ENCODE results near the gene PHACTR3.

The PHACTR3 gene

DNA sequence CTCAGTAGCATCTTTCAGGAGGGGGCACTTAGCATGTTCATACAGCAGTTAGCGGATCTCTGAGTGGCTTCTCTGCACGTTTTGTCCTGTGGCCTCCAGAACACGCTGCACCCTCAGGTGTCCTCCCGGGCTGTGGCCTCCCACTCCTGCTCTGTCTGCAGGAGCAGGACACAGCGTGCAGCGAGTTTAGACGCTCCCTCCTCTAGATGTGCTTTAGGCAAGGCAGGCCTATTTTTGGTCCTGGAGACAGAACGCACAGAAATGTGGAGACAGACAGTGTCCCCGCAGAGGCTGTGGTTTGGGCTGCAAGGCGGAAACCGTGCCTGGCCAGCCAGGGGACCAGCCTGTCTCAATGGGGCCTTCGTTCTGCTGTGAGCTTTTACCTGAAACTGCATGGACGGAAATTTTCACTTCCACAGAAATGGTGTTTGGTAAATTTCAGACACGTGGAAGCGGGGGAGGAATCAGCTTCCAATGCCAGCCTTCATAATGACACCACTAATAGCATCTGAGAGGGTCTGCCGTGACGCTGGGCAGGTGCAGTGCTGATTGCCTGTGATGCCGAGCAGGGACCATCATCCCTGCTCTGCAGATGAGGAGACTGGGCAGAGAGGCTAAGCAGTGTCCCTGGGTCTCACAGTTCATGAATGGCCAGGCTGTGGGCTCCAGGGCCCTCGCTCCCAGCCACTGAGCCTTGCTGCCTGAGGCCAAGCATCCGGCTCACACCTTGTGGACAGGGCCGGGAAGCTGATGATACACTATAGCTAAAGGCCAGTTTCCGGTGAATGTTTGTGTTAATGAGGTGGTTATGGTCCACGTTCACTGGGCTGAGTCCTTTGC, 208.2 kb downstream of the PHACTR3 start:
- DNase-seq (ENCODE audit: low read depth, low spot score), result no peak
- TF ChIP-seq, protein P1, sequence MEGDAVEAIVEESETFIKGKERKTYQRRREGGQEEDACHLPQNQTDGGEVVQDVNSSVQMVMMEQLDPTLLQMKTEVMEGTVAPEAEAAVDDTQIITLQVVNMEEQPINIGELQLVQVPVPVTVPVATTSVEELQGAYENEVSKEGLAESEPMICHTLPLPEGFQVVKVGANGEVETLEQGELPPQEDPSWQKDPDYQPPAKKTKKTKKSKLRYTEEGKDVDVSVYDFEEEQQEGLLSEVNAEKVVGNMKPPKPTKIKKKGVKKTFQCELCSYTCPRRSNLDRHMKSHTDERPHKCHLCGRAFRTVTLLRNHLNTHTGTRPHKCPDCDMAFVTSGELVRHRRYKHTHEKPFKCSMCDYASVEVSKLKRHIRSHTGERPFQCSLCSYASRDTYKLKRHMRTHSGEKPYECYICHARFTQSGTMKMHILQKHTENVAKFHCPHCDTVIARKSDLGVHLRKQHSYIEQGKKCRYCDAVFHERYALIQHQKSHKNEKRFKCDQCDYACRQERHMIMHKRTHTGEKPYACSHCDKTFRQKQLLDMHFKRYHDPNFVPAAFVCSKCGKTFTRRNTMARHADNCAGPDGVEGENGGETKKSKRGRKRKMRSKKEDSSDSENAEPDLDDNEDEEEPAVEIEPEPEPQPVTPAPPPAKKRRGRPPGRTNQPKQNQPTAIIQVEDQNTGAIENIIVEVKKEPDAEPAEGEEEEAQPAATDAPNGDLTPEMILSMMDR (IDR thresholded peaks at IDR 0.05; ENCODE audit: insufficient read depth, low read length, missing control alignments), result no peak
- CTCF ChIA-PET, result interaction anchor here (1.5 kb wide), 1 partner anchor 28 kb away, joined by 4 read pairs; no protein-coding TSS in a partner anchor
- POLR2A ChIA-PET, result no interaction called here
- H3K4me3 ChIP-seq (ENCODE audit: low read depth, low read length), result no peak overlapping the region

DNA sequence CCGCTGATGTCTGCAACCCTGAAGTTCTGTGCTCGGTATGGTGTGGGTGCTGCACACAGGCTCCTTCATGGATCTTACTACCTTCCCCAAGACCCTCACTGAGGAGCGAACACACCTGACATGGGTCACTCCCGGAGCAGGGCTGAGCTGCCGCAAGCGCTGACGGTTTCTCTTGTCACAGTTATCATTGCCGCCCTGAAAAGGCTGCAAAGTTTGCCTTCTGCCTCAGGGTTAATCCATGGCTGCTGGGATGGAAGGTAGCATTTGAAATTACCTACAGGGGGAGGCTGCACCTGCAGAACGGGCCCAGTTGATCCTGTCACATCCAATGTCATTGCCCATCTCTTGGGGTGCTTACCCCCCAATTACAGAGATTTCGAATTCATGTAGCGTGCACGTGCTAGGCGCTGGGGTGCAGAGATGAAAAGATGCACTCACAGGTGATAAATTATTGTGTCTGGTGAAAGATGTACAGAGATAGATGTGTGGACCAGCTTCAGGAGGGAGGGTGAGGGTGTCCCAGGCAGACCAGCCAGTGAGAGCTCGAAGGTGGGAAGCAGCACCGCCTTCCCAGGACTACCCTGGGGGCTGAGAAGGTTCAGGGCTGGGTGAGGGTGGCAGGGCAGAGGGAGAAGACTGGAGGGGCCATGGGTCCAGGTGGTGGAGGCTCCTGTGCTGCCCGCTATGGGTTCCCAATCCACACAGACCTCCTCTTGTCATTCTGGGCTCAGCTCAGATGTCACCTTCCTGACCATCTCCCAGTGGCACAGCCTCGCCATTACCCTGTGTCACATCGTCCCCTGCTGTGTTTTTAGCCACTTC, 209.0 kb downstream of the PHACTR3 start:
- ChIA-PET POLR2A (no interaction called here), CTCF (interaction anchor here (1.5 kb wide), 1 partner anchor 29 kb away, joined by 4 read pairs; no protein-coding TSS in a partner anchor)
- TF ChIP-seq, protein P1 (IDR thresholded peaks at IDR 0.05; ENCODE audit: insufficient read depth, low read length, missing control alignments), result no peak
- H3K4me3 ChIP-seq (ENCODE audit: low read depth, low read length), result no peak overlapping the region
- no peak for DNase-seq (ENCODE audit: low read depth, low spot score)

DNA sequence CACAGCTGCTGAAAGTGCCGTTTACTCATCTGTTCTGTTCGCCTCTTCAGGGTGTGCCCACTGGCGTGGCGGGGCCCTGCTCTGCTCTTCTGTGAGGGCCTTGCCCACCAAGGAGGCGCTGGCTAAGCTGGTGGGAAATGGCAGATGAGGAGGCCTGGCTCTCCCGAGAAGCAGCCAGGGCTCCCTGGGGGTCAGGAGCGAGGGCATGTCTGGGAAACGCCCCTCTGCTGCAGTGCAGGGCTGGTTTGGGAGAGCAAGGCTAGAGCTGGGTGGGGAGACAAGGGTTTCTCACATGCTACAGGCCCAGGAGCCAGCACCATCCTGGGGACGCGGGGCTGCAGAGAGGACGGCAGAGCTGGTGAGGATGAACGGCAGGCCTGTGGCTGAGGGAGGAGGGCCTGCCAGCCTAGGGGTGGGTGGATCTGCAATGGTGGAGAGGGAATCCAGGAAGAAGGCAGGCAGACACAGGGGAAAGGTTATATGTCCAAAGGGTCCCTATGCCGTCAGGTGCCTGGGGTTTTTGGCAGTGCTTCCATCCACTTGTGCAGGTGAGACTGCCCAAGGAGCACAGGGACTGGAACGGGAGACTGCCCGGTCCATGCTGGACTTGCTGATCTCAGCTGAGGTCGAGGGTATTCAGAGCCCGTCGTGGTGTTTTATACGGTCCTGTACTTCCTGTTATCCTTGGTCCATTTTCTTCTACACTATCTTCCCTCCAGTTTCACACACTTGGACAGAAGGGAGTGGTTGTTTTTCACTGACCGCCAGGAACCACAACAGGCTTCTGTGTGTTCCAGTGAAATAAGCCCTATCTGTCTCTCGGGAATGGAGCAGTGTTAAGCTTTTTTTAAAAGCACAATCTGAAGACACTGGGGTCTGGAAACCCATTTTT, 209.9 kb downstream of the PHACTR3 start:
- no peak for DNase-seq (ENCODE audit: low read depth, low spot score)
- H3K4me3 ChIP-seq (ENCODE audit: low read depth, low read length), result no peak overlapping the region
- POLR2A ChIA-PET, result no interaction called here
- TF ChIP-seq, protein P1 (IDR thresholded peaks at IDR 0.05; ENCODE audit: insufficient read depth, low read length, missing control alignments), result no peak
- CTCF ChIA-PET, result interaction anchor here (1.5 kb wide), 1 partner anchor 30 kb away, joined by 4 read pairs; no protein-coding TSS in a partner anchor

DNA sequence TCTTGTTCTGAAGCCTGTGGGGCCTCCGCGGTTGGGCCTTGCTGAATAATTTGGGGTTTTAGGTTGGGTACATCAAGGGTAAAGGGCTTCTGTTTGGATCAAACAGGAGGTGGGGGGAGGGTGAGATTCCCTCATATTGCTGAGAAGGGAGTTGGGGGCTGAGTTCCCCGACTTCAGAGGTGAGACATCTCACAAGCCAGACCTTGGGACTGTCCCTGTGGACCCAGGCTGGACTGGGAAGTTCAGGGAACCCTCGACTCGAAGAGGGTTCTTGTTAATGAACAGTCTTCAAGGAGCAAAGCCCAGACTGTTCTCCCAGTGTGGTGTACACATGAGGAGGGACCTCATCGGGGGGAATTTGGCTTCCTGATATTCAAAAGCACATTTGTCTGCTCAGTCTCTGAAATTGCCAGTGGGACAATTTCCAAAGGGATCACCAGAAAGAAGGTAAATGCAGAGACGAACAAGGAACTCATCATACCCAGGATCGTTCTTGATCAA, 210.6 kb downstream of the PHACTR3 start:
- H3K4me3 ChIP-seq (ENCODE audit: low read depth, low read length), result no peak overlapping the region
- CTCF ChIA-PET, result interaction anchor here (0.7 kb wide), 1 partner anchor 244 kb away, joined by 3 read pairs; no protein-coding TSS in a partner anchor
- POLR2A ChIA-PET, result no interaction called here
- TF ChIP-seq, protein P1 (IDR thresholded peaks at IDR 0.05; ENCODE audit: insufficient read depth, low read length, missing control alignments), result no peak
- DNase-seq (ENCODE audit: low read depth, low spot score), result no peak

DNA sequence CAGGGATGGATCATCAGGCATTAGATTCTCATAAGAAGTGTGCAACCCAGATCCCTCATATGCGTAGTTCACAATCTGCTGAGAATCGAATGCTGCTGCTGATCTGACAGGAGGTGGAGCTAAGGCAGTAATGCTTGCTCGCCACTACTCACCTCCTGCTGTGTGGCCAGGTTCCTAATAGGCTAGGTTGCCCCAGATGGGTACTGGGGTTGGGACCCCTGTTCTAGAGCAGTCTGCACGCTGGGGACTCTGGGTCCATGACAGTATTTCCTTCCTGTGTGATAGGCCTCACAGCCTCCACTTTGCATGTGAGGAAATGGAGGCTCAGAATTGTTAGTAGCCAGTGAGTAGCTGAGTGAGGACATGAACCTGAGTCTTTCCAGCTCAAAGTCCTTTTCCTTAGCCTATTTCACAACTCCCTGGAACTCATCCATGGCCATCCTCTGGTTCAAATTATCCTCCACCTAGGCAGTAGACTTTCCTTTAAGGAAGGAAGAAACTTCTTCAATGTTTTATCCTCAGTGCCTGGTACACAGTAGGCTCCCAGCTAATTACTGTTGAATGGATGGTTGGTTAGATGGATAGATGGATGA, 211.9 kb downstream of the PHACTR3 start:
- POLR2A ChIA-PET, result no interaction called here
- no peak for DNase-seq (ENCODE audit: low read depth, low spot score)
- no peak overlapping the region for H3K4me3 ChIP-seq (ENCODE audit: low read depth, low read length)
- TF ChIP-seq, protein P1 (IDR thresholded peaks at IDR 0.05; ENCODE audit: insufficient read depth, low read length, missing control alignments), result no peak
- CTCF ChIA-PET, result no interaction called here
